GM19238 (cell line): ENCODE data around the gene MYH7B.

ENCODE experiments used
- DNase-seq: peaks from one replicate; pipeline ENCODE4 v3.0.0; 2011; ENCODE audit warnings: low spot score; ENCODE audit not compliant: insufficient read length

Gene MYH7B

DNA sequence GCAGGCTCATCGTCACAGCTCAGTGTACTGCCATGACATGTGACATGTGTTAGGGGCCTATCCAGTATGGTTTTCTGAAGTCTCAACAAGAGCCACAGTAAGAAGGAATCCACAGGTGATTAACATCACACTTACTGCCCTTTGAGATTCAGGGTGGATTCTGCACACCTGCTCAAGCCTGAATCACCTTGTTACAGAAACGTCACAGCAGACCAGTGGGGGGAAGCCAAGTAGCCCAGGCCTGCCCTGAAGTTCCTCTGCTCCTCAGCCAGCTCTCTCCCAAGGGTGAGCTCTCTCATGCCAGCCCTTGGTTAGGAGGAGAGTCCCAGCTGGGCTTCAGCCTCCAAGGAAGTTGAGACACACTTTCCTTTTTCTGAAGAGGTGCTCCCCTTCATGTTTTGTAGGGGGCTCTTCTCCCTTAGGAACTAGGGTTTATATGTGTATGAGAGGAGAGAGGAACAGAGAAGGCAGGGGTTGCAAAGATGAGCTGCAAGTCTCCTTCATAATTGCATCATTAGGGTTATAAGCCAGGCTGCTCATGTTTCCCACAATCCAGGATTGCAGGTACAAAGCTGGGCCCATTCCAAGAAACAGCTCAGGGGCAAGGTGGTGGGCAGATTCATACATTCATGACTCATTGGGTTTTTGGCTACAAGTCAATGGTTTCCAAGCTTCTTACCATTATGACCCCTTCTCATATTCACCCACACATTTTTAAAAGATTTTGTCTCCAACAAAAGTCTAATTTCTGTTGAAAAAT is 11.7 kb upstream of the MYH7B start:
- DNase-seq, result no peak

DNA sequence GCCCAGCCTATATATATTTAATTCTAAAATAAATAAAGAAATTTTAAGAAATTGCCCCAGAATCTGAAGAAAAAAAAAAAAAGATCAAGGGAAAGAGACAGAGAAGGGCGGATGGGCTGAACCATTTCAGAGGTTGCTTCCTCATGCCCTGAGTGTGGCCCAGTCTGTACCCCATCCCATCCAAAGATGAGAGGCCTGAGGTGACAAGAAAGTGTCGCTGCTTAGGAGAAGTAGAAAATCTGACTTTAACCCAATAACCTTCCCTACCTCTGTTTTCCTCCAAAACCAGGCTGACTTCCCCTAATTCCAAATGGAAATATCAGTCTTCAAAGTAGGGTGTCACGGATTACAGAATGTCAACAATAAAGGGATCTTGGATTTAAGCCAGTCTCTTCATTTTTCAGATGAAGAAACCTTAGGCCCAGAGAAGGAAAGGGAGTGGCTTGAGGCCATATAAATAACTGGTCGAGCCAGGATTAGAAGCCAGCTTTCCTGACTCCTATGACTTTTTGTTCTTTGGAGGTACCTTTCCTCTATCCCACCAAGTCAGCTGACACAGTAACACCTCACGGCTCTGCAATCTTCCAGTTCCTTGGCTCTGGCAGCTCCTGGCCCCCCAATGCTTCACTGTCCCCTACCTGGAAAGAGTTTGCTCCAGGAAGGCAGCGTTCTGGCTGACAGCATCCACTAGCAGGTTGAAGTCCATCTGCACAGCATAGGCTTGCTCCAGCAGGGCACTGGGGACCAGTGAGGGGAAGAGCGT is 10.2 kb upstream of the MYH7B start:
- DNase-seq, result no peak

DNA sequence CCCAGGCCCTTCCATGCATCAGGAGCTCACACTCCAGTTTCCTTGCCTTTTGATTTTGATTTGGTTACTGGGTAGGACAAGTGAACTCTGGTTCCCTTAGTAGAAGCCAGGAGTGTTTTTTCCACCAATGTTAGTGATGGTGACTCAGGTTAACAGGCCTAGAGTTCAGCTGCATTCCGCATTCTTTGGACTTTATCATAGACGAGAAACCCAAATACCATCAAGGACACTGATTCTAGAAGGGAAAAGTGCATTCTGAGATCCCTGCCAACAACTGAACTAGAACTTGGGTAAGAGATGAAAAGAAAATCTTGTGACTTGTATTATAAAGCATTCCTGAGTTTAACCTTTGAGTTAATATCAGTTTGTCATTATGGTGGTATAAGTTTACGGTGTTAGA is 9.0 kb upstream of the MYH7B start:
- no peak for DNase-seq

DNA sequence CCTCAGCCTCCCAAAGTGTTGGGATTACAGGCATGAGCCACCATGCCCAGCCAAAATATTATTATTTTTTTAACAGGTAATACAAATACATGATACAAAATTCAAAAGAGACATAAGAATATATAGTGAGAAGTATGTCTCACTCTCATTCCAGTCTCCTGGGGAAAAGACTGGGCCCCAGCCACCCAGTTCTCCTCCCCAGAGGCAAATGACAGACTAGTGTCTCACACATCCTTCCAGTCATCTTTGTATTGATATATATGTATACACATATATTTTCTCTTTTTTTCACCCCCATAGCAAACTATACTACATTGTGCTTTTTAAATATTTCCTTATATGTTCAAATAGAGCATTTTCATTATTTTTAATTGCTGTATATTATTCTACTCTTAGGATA is 8.3 kb upstream of the MYH7B start:
- no peak for DNase-seq

DNA sequence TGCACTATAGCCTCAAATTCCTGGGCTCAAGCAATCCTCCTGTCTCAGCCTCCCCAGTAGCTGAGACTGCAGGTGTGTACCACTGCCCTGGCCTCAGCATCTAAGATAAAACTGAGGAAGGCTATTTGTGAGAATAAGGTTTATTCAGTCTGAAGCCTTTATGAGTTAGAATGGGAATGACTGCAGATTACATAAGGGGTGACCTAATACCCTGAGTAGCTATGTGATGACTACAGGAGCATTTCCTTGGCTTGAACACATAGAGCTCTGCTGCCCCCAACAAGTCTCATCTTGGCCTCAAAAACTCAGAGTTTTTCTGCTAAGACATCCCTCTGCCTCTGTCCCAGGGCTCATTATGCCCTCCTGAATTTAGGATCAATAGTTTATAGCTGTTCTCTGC is 7.6 kb upstream of the MYH7B start:
- no peak for DNase-seq

DNA sequence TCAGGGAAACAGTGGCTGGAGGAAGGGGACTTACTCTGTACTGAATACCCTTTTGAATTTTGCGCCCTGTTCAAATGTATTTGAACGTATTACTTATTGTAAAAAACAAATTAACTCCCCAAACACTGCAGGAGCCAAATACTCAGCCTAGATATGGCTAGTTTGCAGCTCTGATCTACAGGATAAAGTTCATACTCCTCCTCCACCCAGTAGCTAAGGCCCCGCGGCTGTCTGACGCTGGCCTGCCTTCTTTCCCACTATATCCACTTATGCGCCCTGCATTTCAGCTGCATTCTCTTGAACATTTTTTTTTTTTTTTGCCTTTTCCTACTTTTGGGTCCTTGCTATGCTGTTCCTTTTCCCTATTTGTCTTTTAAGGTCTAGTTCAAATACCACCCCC is 6.5 kb upstream of the MYH7B start:
- no peak for DNase-seq

DNA sequence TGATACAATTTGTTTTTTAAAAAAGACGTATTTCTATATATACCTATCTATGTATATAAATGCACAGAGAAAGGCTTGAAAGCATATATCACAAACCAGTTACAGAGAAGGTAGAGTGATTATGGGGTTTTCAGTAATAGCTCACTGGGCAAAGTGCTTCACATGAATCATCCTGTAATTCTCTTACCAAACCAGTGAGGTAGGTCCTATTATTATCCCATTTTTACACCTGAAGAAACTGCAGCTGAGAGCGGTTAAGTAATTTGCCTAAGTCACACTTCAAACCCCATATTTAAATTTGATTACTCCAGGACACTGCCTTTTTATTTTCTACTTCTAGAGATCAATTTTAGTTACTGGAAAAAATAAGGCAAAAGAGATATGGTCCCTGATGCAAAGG is 4.4 kb upstream of the MYH7B start:
- DNase-seq, result no peak

DNA sequence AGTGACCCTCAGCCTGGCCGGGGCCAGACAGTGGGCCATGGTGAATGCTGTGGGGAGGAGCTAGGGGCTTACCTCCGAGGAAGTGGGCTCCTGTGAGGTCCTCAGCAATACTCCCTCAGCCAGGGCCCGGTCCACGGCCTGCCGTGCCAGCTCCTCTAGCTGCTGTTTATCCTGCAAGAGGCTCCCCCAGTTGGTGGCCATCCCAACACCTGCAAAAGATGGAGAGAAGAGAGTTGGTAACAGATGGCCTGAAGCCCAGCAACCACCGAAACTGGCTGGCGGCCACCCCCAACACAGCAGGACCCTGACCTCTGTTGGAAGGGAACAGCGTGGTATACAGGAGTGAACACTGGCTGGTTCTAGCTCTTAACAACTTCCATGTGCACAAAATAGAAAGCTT is 4.0 kb upstream of the MYH7B start:
- DNase-seq, result no peak

DNA sequence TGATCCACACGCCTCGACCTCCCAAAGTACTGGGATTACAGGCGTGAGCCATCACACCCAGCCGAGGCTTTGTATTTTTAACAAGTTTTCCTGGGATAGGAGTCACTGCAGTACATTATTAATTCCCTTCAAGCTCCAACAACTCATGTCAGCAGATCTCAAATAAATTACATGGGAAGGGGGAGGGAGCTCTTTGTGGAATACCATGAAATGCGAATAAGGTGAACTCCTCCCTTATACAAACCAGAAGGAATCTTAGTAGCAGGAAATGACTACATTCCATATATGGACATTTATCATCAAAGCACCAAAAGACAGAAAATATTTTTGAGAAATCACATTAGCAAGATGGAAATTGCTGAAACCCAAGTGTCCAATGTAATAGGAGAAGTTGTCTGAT is 3.0 kb upstream of the MYH7B start:
- DNase-seq, result no peak

DNA sequence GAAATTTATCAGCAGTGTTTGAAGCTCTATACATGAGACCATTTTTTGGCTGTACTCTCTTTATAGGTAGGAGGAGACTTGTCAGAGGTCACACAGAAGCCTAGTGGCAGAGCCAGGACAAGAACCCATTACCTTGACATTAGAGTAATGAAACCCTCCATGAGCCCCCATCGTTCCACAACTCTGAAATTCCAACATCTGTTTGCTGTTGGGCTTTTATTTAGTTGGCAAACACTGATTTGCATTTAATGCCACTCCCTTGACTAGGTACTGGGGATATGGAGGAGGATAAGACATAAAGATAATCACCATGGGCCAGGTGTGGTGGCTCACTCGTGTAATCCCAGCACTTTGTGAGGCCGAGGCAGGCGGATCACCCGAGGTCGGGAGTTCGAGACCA is 1.7 kb upstream of the MYH7B start:
- no peak for DNase-seq

DNA sequence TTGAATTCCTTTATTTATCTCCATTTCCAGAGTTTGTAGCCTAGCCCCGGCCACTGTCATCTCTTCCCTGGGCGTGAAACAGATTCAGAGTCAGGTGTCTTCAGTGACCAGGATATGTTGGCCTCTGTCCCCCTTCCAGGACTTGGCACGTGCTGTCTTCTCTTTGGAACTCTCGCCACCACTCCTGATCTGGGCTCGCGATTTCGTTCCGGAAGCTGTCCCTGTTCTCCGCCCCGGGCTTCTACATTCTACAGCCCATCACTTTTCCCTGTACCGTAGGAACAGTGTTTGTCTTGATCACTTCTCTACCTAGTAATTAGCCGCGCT is 801 bp upstream of the MYH7B start:
- DNase-seq, result no peak

DNA sequence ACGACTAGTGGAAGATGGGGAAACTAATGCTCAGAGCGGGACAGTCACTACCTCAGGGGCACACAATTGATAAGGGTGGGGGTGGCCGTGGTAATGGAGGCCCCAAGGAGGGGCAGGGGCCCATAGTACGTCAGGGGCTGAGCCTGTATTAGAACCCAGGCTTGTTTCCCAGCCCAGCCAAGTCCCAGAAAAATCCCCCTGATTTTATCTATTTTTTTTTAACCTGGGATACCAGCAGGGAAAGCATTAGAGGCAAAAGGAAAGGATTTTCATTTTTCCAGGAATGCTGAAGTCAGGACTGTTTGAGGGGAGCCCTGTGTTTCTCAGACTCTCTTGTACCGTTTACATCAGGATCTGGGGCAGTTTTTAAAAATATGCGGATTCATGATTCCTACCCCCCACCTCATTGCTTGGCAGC is 382 bp downstream of the MYH7B start:
- DNase-seq, result no peak

DNA sequence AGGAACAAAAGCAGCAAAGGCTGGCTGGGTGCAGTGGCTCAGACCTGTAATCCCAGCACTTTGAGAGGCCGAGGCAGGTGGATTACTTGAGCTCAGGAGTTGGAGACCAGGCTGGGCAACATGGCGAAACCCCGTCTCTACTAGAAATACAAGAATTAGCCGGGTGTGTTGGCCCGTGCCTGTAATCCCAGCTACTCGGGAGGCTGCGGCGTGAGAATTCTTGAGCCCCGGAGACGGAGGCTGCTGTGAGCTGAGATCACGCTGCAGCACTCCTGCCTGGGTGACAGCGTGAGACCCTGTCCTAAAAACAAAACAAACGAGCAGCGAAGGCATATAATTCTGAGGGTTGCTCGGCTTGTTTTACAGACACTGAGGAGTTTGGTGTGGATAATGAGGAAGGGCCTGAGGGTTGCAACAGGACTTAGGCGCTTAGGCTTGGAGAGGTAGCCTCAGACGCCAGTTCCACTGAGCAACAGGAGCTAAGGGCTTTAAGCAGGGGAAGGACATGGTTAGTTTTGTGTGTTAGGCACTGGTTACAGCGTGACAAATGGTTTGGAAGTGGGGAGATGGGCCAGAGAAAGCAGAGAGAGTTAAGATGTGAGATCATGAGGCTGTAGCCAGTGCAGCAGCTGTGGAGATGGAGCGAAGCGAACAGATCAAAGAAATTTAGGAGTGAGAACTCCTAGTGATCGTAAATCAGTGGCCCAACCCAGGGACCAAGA is 1.2 kb downstream of the MYH7B start:
- no peak for DNase-seq

DNA sequence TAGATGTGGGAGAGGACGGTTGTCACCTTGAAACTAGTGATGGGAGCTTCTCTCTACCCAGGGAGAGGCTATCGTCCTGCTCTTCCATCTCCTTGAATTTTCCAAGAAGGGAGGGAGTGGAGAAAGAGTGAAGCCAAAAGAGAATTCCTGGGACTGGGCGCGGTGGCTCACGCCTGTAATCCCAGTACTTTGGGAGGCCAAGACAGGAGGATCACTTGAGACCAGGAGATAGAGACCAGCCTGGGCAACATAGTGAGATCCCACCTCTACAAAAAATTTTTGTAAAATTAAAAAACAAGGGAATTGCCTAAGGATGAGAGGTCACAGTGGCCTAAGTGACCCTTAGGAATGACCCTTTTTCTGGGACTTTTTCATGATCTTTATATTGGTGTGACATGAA is 8.8 kb downstream of the MYH7B start:
- no peak for DNase-seq

DNA sequence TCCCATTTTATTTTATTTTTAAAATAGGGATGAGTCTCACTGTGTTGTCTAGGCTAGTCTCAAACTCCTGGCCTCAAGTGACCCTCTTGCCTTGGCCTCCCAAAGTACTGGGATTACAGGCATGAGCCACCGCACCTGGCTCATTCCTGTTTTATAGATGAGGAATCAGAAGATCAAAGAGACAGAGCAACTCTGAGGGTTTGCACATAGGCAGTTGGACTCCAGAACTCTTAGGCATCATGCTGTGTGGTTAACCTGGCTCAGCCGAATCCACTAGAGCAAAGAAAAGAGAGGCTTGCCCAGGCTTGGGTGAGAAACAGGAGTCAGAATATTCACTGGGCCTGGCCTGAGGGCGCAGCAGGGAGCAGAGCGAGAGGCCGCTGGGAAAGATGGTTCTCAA is 9.4 kb downstream of the MYH7B start:
- no peak for DNase-seq

DNA sequence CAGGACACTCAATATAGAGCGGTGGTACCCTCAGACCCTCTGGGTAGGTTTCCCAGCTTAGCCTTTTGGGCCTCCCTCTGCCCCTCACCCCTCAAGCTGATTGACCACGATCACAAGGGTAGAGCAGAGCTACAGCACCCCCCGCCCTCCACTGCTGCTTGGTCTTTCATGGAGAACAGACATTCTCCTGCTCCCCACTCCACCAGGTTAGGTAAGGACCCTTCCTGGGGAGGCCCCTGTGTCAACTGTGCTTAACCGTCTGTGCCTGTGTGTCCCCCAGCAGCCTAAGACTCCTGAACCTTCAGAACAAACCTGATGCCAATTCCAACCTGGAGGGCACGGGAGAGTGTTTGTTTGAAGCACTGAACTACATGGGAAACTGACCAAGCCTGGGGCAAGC is 11.8 kb downstream of the MYH7B start:
- DNase-seq, result no peak

DNA sequence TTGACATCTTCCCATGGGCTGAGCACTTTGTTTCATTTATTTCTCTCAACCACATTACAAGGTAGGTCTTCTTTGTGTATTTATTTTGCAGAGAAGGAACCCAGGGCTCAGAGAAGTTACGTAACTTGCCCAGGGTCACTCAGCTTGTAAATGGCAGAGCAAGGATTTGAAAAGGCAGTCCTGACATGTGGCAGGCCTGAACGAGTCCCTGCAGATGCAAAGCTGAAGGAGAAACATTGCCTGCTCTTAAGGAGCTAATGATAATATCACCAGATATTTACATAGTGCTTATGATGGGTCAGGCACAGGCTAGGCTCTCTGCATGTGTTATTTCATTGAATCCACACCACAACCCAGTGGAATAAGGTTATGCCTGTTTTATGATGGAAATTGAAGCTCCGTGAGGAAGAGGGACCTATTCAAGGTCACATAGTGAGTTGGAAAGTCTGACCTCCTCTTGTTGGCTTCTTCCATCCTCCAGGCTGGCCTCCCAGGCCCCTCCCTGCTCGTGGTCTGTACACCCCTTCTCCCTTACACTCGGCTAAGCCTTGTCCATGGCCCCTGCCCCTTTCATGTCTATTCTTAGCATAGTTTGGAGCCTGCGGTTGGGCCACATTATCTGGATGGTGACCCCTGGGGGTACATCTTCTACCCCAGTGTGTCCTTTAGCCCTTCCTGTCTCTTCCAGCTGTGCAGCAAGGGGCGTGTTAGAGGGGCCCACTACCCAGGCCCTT is 12.5 kb downstream of the MYH7B start:
- DNase-seq, result no peak

DNA sequence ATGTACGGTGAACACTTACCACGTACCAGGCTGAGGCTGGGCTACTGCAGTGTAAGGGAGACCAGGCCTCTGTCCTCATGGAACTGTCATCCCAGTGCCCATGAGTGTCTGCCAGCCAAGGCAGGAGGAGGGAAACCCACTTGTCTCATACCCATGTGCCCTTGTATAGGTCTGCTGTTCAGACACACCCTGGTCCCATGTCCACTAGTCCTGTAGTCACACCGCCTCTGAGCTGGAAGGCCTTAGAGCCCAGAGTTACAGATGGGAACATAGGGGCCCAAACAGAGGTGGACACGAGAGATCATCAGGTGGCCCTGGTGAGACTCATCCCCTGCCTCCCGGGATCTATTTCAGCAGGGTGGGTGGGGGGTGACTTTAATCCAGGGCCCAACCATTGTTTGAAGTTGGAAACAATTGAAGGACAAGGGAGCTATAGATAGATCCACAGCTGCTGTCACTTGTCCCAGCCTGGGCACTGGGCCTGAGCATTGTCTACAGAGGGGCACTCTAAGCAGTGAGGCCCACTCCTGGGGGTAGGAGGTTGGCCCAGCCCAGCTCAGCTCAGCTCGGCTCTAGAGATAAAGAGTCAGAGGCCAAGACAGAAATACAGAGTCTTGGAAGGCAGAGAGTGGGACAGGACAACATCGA is 14.6 kb downstream of the MYH7B start:
- no peak for DNase-seq

DNA sequence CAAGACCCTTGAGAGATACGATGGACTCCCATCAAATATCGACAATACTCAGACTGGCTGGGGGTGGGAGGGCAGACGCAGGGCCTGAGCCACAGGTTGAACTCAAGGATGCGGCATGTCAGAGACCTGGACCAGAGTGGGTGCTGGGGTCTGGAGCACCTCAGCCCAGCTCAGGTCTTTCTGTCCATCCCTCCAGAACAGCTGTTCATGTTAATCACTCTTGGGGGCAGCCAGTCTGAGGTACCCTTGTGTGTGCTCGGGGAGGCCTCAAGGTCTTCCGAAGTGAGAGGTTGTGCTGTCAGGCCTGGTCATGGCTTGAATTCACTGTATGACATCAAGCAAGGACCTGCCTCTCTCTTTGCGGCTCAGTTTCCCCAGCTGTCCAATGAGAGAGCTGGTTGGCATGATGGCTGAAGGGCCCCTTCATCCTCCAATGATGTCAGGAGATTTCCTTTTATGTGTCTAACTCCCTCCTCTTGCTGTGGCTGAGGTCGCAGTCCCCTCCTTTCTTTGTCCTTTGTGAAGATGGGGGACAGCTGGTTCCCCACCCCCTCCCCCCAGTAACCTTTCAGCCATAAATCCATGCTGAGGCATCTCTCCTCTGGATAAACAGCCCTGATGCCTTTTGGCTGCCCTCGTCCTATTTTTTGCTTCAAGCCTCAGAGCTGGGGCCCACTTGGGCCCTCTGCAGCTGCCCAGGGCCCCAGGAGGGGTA is 15.3 kb downstream of the MYH7B start:
- no peak for DNase-seq

DNA sequence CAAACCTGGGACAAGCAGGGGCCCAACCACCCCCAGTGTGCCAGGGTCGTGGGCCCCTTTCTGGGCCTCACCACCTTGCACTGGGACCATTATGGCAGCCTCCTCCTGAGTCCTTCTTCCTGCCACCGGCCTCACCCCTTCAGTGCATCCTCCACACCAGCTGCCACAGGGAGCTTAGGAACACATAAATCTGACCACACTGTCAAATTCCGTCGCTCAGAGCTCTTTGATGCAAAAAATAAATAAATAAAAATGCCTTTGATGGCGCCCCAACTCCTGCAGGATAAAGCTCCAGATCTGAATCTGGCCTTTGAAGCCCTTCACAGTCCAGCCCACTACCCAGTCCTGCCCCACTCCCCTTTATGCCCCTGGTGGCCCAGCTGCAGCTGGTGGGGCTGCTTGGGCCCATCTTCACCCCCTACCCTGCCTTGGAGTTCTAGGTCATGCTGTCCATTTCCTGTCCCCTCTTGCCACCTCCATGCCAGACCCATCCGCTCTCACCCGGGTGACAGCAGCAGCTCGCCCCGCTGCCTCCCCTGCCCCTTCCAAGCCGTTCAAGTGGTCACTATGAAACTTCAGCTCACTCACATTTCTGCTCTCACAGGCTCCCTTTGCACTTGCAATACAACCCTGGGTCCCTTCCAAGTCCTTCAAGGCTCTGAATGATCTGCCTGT is 16.0 kb downstream of the MYH7B start:
- DNase-seq, result no peak
